ENCODE results near the gene USP2.

- TF ChIP-seq CTCF (IDR thresholded peaks at IDR 0.05; ENCODE audit: insufficient read depth, low read depth, low read length) (no peak), EZH2 (IDR thresholded peaks at IDR 0.05; ENCODE audit: insufficient read depth, low read length) (no peak)
These were observed 51.3 kb downstream of the USP2 start for GRCh38 chr11:119330237-119330636.
